Nephron (organoid): ENCODE results near the gene SCN7A.

Experiments
- H3K27ac Mint-ChIP-seq, 3 experiments: 2 replicates each; pipeline ENCODE4 v1.8.0; 2020; ENCODE audit warnings: mixed read lengths in 3 of 3, mild to moderate bottlenecking in 2 of 3, moderate library complexity in 1 of 3
- H3K27me3 Mint-ChIP-seq: 2 replicates; pipeline ENCODE4 v1.8.0; 2021; ENCODE audit warnings: low read depth, mild to moderate bottlenecking, moderate library complexity, mixed read lengths
- H3K36me3 Mint-ChIP-seq: 2 replicates; pipeline ENCODE4 v1.8.0; 2020; ENCODE audit warnings: low read depth, mixed read lengths
- H3K4me1 Mint-ChIP-seq: 2 replicates; pipeline ENCODE4 v1.8.0; 2020; ENCODE audit warnings: mixed read lengths
- H3K4me3 Mint-ChIP-seq, 3 experiments: 2 replicates each; pipeline ENCODE4 v1.8.0; 2020; ENCODE audit warnings: mild to moderate bottlenecking in 3 of 3, mixed read lengths in 3 of 3, moderate library complexity in 2 of 3
- H3K9me3 Mint-ChIP-seq: 2 replicates; pipeline ENCODE4 v1.8.0; 2020; ENCODE audit warnings: mixed read lengths
- CTCF ChIP-seq, 3 experiments: fragments of 200-600 bp; sonication (generic); IDR thresholded peaks; one replicate each; pipeline ENCODE4 v1.5.0; 2021; ENCODE audit warnings: antibody characterized with exemption in 3 of 3; ENCODE audit not compliant: unreplicated experiment in 3 of 3

The SCN7A gene

GRCh38 chr2:166393008-166393407 lies 101.0 kb downstream of the SCN7A start:
- Mint-ChIP-seq H3K4me1 (no peaks in the 10 kb centered on the region), H3K9me3 (no peaks in the 10 kb centered on the region), H3K4me3 (no peak overlapping the region), H3K27me3 (no peaks in the 10 kb centered on the region), H3K27ac (no peak overlapping the region), H3K36me3 (no peaks in the 10 kb centered on the region)
- TF ChIP-seq CTCF (IDR thresholded peaks at IDR 0.05; ENCODE audit: unreplicated experiment in 3 of 3), result no peak

GRCh38 chr2:166388481-166389070 lies 105.5 kb downstream of the SCN7A start:
- Mint-ChIP-seq H3K4me1 (no peaks in the 10 kb centered on the region), H3K9me3 (no peaks in the 10 kb centered on the region), H3K27ac (peak overlapping the region in 1 of 3 experiments; percentile 40), H3K4me3 (no peak overlapping the region), H3K27me3 (peaks cover 4% of the 10 kb centered on the region), H3K36me3 (no peaks in the 10 kb centered on the region)
- no peak for TF ChIP-seq CTCF (IDR thresholded peaks at IDR 0.05; ENCODE audit: unreplicated experiment in 3 of 3)

- TF ChIP-seq CTCF (IDR thresholded peaks at IDR 0.05; ENCODE audit: unreplicated experiment in 3 of 3), result no peak
- Mint-ChIP-seq H3K36me3 (no peaks in the 10 kb centered on the region), H3K4me1 (no peaks in the 10 kb centered on the region), H3K9me3 (no peaks in the 10 kb centered on the region), H3K27me3 (peaks cover 5% of the 10 kb centered on the region), H3K27ac (no peak overlapping the region), H3K4me3 (no peak overlapping the region)
Observed at GRCh38 chr2:166385313-166385712, 108.7 kb downstream of the SCN7A start.

GRCh38 chr2:166384774-166385173 lies 109.3 kb downstream of the SCN7A start:
- H3K4me3 Mint-ChIP-seq, result no peak overlapping the region
- no peaks in the 10 kb centered on the region for H3K9me3 Mint-ChIP-seq
- H3K27me3 Mint-ChIP-seq, result peaks cover 9% of the 10 kb centered on the region
- no peaks in the 10 kb centered on the region for H3K4me1 Mint-ChIP-seq
- no peaks in the 10 kb centered on the region for H3K36me3 Mint-ChIP-seq
- TF ChIP-seq CTCF (IDR thresholded peaks at IDR 0.05; ENCODE audit: unreplicated experiment in 3 of 3), result peak; percentile 43 to 54 (median 45)
- H3K27ac Mint-ChIP-seq, result no peak overlapping the region

GRCh38 chr2:166382448-166382847 lies 111.6 kb downstream of the SCN7A start:
- no peaks in the 10 kb centered on the region for H3K36me3 Mint-ChIP-seq

More at GRCh38 chr2:166382448-166382847, 111.6 kb downstream of the SCN7A start:
- Mint-ChIP-seq H3K9me3 (no peaks in the 10 kb centered on the region), H3K27ac (no peak overlapping the region), H3K4me3 (no peak overlapping the region), H3K27me3 (peaks cover 19% of the 10 kb centered on the region), H3K4me1 (no peaks in the 10 kb centered on the region)
- no peak for TF ChIP-seq CTCF (IDR thresholded peaks at IDR 0.05; ENCODE audit: unreplicated experiment in 3 of 3)
